ENCODE data around the gene NTN1. TPM values are rescaled to one million over a fixed set of nuclear protein-coding genes. Genes with fewer than 3 reads are reported as not detected.

Gene NTN1
- total and polyA plus RNA-seq, 2 of the 13 experiments (the other 11 are each of a cell fraction or from before 2014, with no cell fraction given): 0.04 to 0.05 TPM

DNA sequence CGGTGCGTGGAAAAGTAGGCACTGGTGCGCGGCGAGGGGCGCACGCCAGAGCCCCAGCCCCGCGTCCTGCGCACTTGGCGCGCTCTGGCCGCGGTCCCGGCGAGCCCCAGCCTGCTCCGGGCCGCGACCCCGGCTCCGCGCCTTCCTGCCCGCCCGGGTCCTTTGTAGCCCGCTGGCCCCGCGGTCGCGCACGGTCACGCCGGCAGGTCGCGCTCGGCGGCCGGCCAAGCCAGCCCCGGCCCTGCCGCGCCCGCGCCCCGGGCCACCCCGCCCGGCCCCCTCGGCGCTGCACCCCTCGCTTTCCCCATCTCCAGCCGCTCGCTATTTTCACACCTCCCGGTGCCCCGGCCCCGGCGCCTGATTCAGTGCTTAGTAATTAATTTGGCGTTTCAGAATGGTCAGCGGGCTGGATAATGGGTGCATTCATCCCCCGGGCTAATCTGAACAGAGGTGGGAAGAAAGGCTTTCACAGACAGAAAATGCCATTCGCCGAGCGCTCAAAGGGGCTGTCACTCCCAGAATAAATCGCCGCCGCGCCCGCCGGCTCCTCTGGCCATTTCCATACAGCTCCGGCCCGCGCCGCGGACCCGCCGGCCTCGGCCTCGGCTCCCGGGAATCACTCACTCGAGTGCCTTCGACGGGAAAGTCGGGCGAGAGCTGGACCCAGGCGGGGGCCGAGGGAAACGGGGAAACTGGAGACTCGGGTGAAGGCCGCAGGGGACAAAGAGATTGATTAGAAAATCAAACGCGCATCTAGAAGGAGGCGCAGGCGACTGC, 17.8 kb upstream of the NTN1 start (continued):
- TF ChIP-seq ZNF770 (CRISPR knock-in tag; IDR thresholded peaks at IDR 0.05) (no peak), ZNF136 (CRISPR knock-in tag; IDR thresholded peaks at IDR 0.05; ENCODE audit: low read depth) (no peak), ZNF232 (CRISPR knock-in tag; IDR thresholded peaks at IDR 0.05; ENCODE audit: borderline replicate concordance) (no peak), ZNF737 (CRISPR knock-in tag; IDR thresholded peaks at IDR 0.05; ENCODE audit: borderline replicate concordance) (no peak), DR1 (CRISPR knock-in tag; IDR thresholded peaks at IDR 0.05) (no peak), ZBTB43 (CRISPR knock-in tag; conservative IDR thresholded peaks at IDR 0.05) (no peak), POLR2G (IDR thresholded peaks at IDR 0.05; ENCODE audit: low read depth, low read length) (no peak), ERF (CRISPR knock-in tag; IDR thresholded peaks at IDR 0.05) (no peak), FOXK1 (CRISPR knock-in tag; IDR thresholded peaks at IDR 0.05; ENCODE audit: borderline replicate concordance, low read depth) (no peak)

Data from HepG2 (cell line).